Fibroblast of skin of abdomen (primary cell): Measurements from ENCODE around the gene ADAMTS6.
"Not testable (repeated sequence)": the region's sequence is repeated elsewhere in the genome, so short reads cannot be mapped to it uniquely, and the experiment has no call there.

Experiments used
- DNase-seq: peaks from one replicate; pipeline ENCODE4 v3.0.0-alpha.2; 2013

The ADAMTS6 gene

GRCh38 chr5:65191554-65192135 lies 290.1 kb downstream of the ADAMTS6 start:
- DNase-seq: no peak

DNA sequence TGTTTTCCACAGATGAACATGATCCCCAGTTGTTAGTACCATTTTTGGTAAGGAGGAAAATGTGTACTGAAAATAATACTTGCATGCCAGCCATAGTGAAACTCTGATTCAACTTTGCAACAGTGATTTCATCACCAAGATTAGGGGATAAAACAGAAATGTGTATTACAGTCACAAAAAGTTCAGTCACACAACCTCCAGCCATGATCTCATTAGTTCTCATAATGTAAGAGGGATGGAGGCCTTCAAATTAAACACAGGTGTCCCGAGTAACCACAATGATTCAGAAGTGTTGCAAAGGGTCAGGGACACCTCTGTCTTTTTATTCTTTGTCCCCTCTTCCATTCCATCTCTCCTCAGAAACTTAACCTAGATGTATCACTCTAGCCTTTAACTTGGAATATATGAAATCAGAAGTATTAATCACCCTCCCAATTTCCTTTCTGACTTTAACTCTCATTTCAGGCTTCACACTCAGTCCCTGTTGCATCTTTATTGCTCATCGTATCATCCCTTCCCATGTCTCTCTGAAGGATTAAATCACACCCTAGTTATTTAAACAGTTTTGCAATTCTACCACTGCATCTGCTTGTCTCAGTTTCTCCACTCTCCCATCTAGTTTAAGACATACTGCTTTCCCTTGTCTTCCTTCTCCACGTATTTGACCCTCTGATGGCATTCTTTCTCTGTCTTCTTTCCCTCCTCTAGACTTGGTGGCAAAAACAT lies 291.2 kb downstream of the ADAMTS6 start:
- peak; percentile 99 for DNase-seq

DNA sequence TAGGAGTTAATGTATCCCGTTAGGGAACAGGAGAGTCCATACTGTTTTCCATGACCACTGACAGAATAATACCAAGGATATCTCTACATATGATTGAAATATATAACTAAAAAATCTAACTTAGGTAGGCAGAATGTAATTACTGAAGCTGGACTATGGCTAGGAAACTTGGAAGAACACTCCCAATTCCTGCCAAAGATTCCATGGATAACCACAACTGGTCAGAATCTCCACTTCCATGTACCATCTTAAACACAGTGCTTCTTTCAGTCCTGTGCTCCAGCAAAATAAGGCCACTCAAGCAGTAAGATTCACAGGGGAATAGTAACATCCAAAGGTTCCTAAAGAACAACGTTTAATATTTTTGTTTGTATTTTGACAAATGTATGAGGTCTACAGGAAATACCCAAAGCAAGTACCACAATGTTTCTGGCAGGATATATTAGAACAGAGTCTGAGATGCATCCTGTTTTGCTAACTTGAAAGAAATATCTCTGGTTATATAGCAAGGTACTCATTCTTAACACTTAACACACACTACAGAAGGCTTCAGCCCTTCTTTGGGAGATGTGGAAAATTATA lies 295.0 kb downstream of the ADAMTS6 start:
- no peak for DNase-seq

GRCh38 chr5:65185468-65185867 lies 296.3 kb downstream of the ADAMTS6 start:
- DNase-seq: peak; percentile 70

DNA sequence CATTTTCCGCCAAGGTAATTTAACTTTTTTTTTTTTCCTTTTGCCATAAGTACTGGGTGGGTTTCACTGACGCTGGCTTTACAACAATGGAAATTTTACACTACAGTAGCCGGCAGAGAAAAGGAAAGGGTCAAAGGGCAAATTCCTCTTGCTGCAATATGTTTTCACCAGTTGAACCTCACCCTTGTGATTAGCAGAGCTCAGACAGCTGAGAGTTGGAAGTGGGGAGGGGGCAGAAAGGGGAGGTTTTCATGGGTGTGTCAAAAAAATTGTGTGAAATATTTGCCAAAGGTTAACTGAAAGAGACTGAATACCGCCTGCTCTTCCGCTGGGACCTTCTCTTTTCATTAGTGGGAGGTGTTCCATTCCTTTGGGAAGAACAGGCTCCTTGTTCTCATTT lies 296.9 kb downstream of the ADAMTS6 start:
- DNase-seq: no peak

DNA sequence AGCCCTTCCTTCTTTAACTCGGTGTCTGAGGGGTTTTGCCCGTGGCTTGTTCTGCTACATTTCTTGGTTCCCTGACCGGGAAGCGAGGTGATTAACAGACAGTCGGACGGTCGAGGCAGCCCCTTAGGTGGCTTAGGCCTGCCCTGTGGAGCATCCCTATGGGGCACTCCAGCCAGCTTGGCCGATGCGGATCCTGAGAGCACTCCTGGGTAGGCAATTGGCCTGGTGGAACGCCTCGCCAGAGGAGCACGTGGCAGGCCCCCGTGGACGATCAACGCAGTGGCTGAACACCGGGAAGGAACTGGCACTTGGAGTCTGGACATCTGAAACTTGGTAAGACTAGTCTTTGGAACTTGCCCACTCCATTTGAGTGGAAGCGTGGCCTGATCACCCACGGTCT lies 307.5 kb downstream of the ADAMTS6 start:
- not testable (repeated sequence) for DNase-seq

GRCh38 chr5:65173130-65173525 lies 308.6 kb downstream of the ADAMTS6 start:
- no peak for DNase-seq

DNA sequence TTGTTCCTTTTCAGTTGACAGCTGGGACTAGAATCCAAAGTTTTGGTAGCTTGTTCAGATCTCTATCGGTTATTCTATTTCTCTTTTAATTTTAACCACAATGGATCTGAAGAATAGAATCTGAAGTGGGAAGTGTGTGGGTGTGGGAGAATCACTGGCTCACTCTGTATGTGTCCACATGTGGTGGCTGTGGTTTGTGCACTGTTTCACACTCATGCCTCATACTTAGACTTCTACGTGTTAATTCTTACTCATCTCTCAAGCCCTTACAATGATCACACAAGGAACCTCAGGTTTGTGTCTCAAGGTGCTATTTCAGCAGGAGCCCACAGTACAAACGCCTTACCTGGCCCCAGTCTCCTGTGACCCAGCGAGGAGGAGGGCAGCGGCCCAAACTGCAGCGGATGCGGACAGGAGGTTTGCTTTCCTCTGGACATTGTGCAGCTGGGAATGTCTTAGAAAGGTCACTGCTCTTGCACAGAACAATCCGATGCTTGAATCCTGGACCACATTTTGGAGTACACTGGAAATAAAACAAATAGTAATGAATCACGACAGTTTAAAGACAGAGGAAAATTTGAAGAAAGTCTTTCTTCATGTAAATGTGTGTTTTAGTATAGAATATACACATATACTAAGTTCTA lies 309.1 kb downstream of the ADAMTS6 start:
- DNase-seq: peak; percentile 83

DNA sequence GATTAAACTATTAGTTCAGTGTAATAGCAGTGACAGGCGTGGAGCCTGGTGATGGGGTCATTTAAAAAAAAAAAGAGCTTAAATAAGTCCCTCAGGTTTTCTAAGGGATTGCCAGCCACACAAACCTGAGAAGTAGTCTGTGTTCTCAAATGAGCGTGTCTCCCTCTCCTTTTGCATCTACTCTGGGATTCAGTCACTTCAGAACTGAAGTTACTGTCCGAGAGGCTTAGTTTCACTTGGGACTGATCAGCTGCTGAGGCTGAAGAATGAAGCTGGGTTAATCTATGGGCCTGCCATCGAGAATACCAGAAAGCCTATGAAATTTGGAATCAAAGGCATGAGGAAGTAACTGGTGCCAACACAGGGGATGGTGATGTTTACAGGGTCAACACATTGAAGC lies 310.1 kb downstream of the ADAMTS6 start:
- DNase-seq: no peak

DNA sequence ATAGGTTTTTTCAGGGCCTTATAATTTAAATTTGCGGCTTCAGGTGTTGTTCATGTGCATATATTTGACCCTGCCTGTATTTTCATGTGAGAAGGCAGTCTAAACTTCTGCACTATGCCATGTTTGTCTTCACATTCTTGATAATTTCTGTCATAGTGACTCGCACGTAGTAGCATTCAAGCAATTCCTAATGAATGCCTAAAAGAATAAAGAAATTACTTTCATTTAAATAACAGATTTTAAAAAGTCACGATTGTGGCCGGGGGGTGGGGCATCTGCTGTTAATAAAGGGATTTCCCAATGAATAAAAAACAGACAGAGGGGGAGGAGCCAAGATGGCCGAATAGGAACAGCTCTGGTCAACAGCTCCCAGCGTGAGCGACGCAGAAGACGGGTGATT lies 318.0 kb downstream of the ADAMTS6 start:
- peak; percentile 88 for DNase-seq

DNA sequence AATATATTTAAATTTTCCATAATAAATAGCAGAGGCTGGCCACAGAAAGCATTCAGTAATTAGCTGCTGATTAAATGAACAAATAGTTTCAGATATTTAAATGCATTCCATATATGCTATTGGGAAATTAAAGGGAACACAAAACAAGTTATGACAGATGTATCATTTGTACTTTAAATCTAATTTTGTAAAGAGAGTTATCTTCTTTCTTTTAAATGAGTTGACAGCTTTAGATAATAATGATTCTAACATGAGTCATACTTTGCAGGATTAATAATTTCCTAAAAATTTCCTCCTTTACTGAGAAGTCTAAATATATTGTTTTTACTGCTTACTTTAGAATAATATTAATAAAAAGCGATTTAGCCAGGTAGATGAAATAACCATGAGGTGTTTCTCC lies 320.1 kb downstream of the ADAMTS6 start:
- no peak for DNase-seq

DNA sequence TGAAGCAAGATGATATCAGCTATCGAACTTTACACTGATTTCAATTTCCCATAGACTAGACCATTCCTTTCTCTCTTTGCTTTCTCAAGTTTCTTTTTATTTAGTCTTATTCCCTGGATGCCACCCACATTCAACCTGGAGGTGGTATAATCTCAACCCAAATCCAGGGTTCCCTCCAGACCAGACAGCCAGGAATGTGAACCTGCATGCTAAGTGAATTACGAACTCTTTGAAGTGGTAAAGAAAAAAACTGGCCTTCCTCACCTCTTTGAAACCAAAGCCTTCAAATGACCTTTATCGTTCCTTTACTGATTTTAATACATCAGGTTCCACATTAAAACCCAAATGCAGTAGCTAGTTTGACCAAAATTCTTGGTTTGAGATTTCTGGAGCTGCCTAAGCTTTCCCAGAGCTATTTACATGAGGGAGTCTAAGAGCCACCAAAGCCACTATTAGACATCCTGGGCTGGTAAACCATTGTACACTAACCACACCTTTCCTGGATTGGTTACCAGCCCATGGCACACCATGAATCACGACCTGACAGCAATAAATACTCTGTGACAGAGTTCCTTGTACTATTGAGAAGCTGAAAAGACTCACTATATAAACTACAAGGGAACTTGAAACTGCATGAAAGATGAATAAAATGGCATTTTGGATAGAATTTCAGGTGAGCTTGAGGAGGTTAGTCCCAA lies 323.7 kb downstream of the ADAMTS6 start:
- no peak for DNase-seq

- DNase-seq: no peak
These were observed 324.8 kb downstream of the ADAMTS6 start for GRCh38 chr5:65156933-65157332.

GRCh38 chr5:65152131-65152530 lies 329.6 kb downstream of the ADAMTS6 start:
- DNase-seq: peak; percentile 72

DNA sequence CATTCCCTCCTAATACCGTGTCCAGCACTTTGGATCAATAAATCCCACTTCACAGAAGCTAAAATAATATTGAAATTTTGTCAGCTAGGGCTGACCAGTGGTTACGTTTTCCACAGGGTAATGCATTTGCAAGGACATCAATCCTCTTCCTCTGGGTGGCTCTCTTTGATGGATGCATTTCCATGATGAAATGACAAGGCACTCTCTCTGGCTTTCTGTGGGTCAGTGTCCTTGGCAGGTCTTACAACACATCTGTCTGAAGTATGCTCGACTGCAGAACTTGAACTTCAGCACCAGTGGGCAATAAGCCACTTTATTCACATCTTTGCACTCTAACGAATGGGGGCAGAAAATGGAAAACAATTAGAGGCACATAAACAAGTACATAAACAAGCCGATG lies 330.1 kb downstream of the ADAMTS6 start:
- peak; percentile 38 for DNase-seq

GRCh38 chr5:65150599-65151304 lies 331.0 kb downstream of the ADAMTS6 start:
- DNase-seq: no peak

- DNase-seq: peak; percentile 41
These were observed 331.9 kb downstream of the ADAMTS6 start for GRCh38 chr5:65149827-65150226.

GRCh38 chr5:65144136-65144871 lies 337.4 kb downstream of the ADAMTS6 start:
- DNase-seq: no peak

DNA sequence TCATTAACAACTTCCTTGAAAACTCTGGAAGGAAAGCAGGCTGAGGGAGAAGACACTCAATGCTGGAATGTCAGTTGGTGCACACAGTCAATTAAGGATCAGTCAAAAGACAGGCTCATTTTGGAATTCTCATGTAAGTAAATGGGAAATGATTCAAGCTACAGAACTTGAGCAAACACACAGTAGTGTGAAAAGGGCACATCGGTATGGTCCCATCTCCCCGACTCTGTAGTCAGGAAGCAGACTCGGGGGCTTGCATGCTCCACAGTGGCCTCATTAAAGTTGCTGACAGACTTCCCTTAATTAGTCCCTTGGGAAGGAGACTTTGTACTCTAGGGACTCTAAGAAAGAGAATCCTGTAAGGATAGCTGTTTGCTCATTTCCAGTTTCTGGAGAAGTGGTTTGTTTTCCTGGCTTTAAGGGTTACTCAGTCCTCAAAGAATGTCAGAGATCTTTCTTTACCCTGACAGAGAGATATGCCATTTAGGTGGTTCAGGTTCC lies 339.2 kb downstream of the ADAMTS6 start:
- peak; percentile 86 for DNase-seq

DNA sequence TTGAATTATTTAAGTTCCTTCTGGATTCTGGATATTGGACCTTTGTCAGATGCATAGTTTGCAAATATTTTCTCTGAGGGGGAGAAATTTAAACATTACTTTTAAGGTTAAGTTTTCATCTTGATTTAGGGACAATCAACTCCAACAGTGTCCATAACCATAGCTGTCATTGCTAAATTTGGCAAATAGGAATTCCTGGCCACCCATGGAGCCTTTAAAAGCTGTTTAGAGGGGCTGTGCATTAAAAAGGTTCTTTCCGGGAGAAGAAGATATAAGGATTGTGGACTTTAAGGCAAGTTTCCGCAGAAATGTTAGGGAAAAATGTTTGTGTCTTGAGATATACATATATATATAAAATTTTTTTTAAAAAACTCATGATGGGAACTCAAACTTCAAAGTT lies 339.7 kb downstream of the ADAMTS6 start:
- no peak for DNase-seq

DNA sequence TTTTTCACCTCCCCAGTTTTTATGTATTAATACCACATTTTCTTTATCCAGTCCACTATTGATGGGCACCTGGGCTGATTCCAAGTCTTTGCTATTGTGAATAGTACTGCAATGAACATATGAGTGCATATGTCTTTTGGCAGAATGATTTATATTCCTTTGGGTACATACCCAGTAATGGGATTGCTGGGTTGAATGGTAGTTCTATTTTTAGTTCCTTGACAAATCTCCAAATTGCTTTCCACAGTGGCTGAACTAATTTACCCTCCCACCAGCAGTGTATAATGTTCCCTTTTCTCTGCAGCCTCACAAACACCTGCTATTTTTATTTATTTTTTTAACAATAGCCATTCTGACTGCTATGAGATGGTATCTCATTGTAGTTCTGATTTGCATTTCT lies 340.2 kb downstream of the ADAMTS6 start:
- peak; percentile 41 for DNase-seq
